Measurements from ENCODE around the gene ENPP1. TPM values are rescaled to one million over a fixed set of nuclear protein-coding genes. Genes with fewer than 3 reads are reported as not detected.

The ENPP1 gene
- not detected for polyA plus RNA-seq (2012; ENCODE audit: low read depth, missing spikeins)

- peak; percentile 24 for DNase-seq (ENCODE audit: insufficient read length, low spot score)
- FAIRE-seq: no peak
- TF ChIP-seq POU2F2 (IDR thresholded peaks at IDR 0.05; ENCODE audit: low read depth, low read length): no peak
- TF ChIP-seq POLR2A (IDR thresholded peaks at IDR 0.05; ENCODE audit: low read depth, low read length): no peak
- no peak for TF ChIP-seq SPI1 (IDR thresholded peaks at IDR 0.05; ENCODE audit: low read depth, low read length)
- TF ChIP-seq PAX5 (IDR thresholded peaks at IDR 0.05; ENCODE audit: insufficient read depth, low read length, severe bottlenecking): no peak
- no peak for TF ChIP-seq TAF1 (IDR thresholded peaks at IDR 0.05; ENCODE audit: low read depth, low read length)
- TF ChIP-seq POLR2AphosphoS5 (IDR thresholded peaks at IDR 0.05; ENCODE audit: low read depth, low read length): no peak
Observed at GRCh38 chr6:131807644-131808459, at the start of gene ENPP1. Gene ENPP1 (plus strand): TSS chr6:131808020. CDS start chr6:131808036, 16 bp downstream.

DNA sequence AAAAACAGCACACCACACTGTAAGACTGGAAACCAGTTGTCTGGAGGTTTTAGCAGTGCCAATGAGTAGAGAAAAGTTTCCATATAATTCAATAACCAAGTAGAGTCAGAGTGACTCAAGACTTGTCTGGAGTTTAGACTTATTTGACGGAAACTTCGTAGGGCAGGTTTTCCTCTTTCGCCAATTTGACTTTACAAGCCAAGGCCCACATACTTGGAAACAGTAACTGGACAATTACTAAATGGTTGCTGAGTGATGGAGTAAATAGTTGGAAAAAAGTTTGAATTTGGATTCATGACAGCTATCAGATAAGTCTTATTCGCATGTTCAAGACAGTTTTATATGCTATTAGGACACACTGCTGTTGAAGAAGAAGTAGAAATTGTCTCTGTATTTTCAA is 48.9 kb upstream of the ENPP1 start:
- DNase-seq (ENCODE audit: insufficient read length, low spot score) (no peak), FAIRE-seq (no peak)
- no peak for TF ChIP-seq POU2F2 (IDR thresholded peaks at IDR 0.05; ENCODE audit: low read depth, low read length)
- TF ChIP-seq POLR2A (IDR thresholded peaks at IDR 0.05; ENCODE audit: low read depth, low read length): no peak
- TF ChIP-seq TAF1 (IDR thresholded peaks at IDR 0.05; ENCODE audit: low read depth, low read length): no peak
- no peak for TF ChIP-seq POLR2AphosphoS5 (IDR thresholded peaks at IDR 0.05; ENCODE audit: low read depth, low read length)
- no peak for TF ChIP-seq PAX5 (IDR thresholded peaks at IDR 0.05; ENCODE audit: insufficient read depth, low read length, severe bottlenecking)
- no peak for TF ChIP-seq SPI1 (IDR thresholded peaks at IDR 0.05; ENCODE audit: low read depth, low read length)

- FAIRE-seq (no peak), DNase-seq (ENCODE audit: insufficient read length, low spot score) (no peak)
- no peak for TF ChIP-seq POU2F2 (IDR thresholded peaks at IDR 0.05; ENCODE audit: low read depth, low read length)
- no peak for TF ChIP-seq PAX5 (IDR thresholded peaks at IDR 0.05; ENCODE audit: insufficient read depth, low read length, severe bottlenecking)
- no peak for TF ChIP-seq POLR2AphosphoS5 (IDR thresholded peaks at IDR 0.05; ENCODE audit: low read depth, low read length)
- TF ChIP-seq TAF1 (IDR thresholded peaks at IDR 0.05; ENCODE audit: low read depth, low read length): no peak
- TF ChIP-seq SPI1 (IDR thresholded peaks at IDR 0.05; ENCODE audit: low read depth, low read length): no peak
- TF ChIP-seq POLR2A (IDR thresholded peaks at IDR 0.05; ENCODE audit: low read depth, low read length): no peak
Observed at GRCh38 chr6:131761060-131761761, 46.6 kb upstream of the ENPP1 start.

- DNase-seq (ENCODE audit: insufficient read length, low spot score): no peak
- FAIRE-seq: no peak
- TF ChIP-seq POLR2A (IDR thresholded peaks at IDR 0.05; ENCODE audit: low read depth, low read length) (no peak), POU2F2 (IDR thresholded peaks at IDR 0.05; ENCODE audit: low read depth, low read length) (no peak), POLR2AphosphoS5 (IDR thresholded peaks at IDR 0.05; ENCODE audit: low read depth, low read length) (no peak), SPI1 (IDR thresholded peaks at IDR 0.05; ENCODE audit: low read depth, low read length) (no peak), TAF1 (IDR thresholded peaks at IDR 0.05; ENCODE audit: low read depth, low read length) (no peak), PAX5 (IDR thresholded peaks at IDR 0.05; ENCODE audit: insufficient read depth, low read length, severe bottlenecking) (no peak)
Observed at GRCh38 chr6:131761762-131762067, 46.1 kb upstream of the ENPP1 start.

DNA sequence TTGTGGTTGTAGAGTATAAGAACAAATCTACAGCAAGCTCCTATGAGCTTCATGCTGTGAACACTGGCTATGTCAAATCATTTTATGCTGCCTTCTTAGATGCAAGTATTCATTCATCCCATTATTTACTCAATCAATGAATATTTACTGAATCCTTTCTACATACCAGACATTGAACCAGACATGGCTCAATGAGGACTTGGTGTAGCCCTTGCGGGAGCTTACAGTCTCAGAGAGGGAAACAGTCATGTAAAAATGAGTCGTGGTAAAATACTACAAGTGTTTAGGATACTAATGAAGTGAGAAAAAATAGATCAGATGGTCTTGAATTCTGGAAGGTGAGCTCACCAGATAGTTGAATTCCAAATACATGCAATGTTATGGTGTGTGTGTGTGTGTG is 44.8 kb upstream of the ENPP1 start:
- DNase-seq (ENCODE audit: insufficient read length, low spot score): no peak
- TF ChIP-seq POLR2AphosphoS5 (IDR thresholded peaks at IDR 0.05; ENCODE audit: low read depth, low read length) (no peak), TAF1 (IDR thresholded peaks at IDR 0.05; ENCODE audit: low read depth, low read length) (no peak), PAX5 (IDR thresholded peaks at IDR 0.05; ENCODE audit: insufficient read depth, low read length, severe bottlenecking) (no peak), POU2F2 (IDR thresholded peaks at IDR 0.05; ENCODE audit: low read depth, low read length) (no peak), SPI1 (IDR thresholded peaks at IDR 0.05; ENCODE audit: low read depth, low read length) (no peak), POLR2A (IDR thresholded peaks at IDR 0.05; ENCODE audit: low read depth, low read length) (no peak)
- FAIRE-seq: no peak

- TF ChIP-seq TAF1 (IDR thresholded peaks at IDR 0.05; ENCODE audit: low read depth, low read length) (no peak), PAX5 (IDR thresholded peaks at IDR 0.05; ENCODE audit: insufficient read depth, low read length, severe bottlenecking) (no peak), SPI1 (IDR thresholded peaks at IDR 0.05; ENCODE audit: low read depth, low read length) (no peak), POU2F2 (IDR thresholded peaks at IDR 0.05; ENCODE audit: low read depth, low read length) (no peak)
- FAIRE-seq (no peak), DNase-seq (ENCODE audit: insufficient read length, low spot score) (no peak)
Observed at GRCh38 chr6:131763749-131764148, 44.1 kb upstream of the ENPP1 start.

DNA sequence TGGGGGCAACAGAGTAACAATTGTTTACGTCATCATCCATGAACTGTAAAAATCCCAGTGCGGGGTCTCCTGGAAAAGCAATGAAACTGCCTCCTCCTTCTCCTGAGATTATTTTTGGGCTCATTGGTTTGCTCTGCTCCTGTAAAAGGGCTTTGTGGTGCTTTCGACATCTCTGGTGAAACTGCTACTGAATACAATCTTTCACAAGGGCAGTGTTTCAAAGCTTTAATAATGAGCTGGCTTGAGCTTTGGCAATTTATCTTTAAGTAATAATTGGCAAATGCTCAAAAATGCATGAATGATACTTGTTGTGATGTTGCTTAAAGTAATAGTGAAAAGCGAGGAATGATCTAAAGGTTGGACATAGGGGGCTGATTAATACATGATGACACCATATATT is 43.5 kb upstream of the ENPP1 start:
- TF ChIP-seq PAX5 (IDR thresholded peaks at IDR 0.05; ENCODE audit: insufficient read depth, low read length, severe bottlenecking) (no peak), SPI1 (IDR thresholded peaks at IDR 0.05; ENCODE audit: low read depth, low read length) (no peak), POU2F2 (IDR thresholded peaks at IDR 0.05; ENCODE audit: low read depth, low read length) (no peak), POLR2A (IDR thresholded peaks at IDR 0.05; ENCODE audit: low read depth, low read length) (no peak), TAF1 (IDR thresholded peaks at IDR 0.05; ENCODE audit: low read depth, low read length) (no peak)
- DNase-seq (ENCODE audit: insufficient read length, low spot score) (no peak), FAIRE-seq (no peak)

GRCh38 chr6:131765081-131765803 is 42.6 kb upstream of the ENPP1 start:
- TF ChIP-seq SPI1 (IDR thresholded peaks at IDR 0.05; ENCODE audit: low read depth, low read length) (no peak), POLR2AphosphoS5 (IDR thresholded peaks at IDR 0.05; ENCODE audit: low read depth, low read length) (no peak), PAX5 (IDR thresholded peaks at IDR 0.05; ENCODE audit: insufficient read depth, low read length, severe bottlenecking) (no peak), TAF1 (IDR thresholded peaks at IDR 0.05; ENCODE audit: low read depth, low read length) (no peak), POLR2A (IDR thresholded peaks at IDR 0.05; ENCODE audit: low read depth, low read length) (no peak), POU2F2 (IDR thresholded peaks at IDR 0.05; ENCODE audit: low read depth, low read length) (no peak)
- no peak for DNase-seq (ENCODE audit: insufficient read length, low spot score)
- no peak for FAIRE-seq

GRCh38 chr6:131765804-131766135 is 42.0 kb upstream of the ENPP1 start:
- FAIRE-seq (no peak), DNase-seq (ENCODE audit: insufficient read length, low spot score) (no peak)
- TF ChIP-seq POLR2AphosphoS5 (IDR thresholded peaks at IDR 0.05; ENCODE audit: low read depth, low read length) (no peak), POU2F2 (IDR thresholded peaks at IDR 0.05; ENCODE audit: low read depth, low read length) (no peak), POLR2A (IDR thresholded peaks at IDR 0.05; ENCODE audit: low read depth, low read length) (no peak), TAF1 (IDR thresholded peaks at IDR 0.05; ENCODE audit: low read depth, low read length) (no peak), SPI1 (IDR thresholded peaks at IDR 0.05; ENCODE audit: low read depth, low read length) (no peak), PAX5 (IDR thresholded peaks at IDR 0.05; ENCODE audit: insufficient read depth, low read length, severe bottlenecking) (no peak)
